ENCODE measurements around the gene HARBI1. TPM values are rescaled to one million over a fixed set of nuclear protein-coding genes. Genes with fewer than 3 reads are reported as not detected.
"Not testable (repeated sequence)": the region's sequence is repeated elsewhere in the genome, so short reads cannot be mapped to it uniquely, and the experiment has no call there.

The HARBI1 gene
- total RNA-seq, 1 donor from 2014 or later = 5.0 TPM

DNA sequence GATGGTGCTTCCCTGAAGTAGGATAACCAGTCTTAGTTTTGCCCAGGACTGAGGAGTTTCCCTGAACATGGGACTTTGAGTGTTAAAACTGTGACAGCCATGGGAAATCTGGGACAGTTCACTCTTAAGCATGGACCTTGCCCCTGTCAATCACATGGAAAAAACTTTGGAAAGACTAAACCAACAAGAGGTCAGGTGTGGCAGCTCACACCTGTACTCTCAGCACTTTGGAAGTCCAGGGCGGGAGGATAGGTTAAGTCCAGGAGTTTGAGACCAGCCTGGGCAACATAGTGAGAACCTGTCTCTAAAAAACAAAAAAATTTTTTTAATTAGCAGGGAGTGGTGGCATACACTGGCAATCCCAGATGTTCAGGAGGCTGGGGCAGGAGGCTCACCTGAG is 19.9 kb downstream of the HARBI1 start:
- no peak for DNase-seq (ENCODE audit: low read depth in 2 of 2)

DNA sequence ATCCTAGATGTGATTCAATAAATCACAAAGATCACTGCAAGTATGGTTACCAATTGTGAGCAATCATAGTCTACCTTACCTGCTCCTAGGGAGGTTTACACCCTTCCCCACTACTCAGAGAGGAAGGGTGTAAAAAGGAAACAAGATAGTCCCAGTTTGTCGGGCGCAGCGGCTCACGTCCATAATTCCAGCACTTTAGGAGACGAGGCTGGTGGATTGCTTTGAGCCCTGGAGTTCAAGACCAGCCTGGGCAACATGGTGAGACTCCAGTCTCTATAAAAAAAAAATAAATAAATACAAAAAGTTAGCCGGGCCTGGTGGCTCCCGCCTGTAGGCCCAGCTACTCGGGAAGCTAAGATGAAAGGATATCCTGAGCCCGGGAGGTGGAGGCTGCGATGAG is 22.2 kb downstream of the HARBI1 start:
- no peak for DNase-seq (ENCODE audit: low read depth in 2 of 2)

DNA sequence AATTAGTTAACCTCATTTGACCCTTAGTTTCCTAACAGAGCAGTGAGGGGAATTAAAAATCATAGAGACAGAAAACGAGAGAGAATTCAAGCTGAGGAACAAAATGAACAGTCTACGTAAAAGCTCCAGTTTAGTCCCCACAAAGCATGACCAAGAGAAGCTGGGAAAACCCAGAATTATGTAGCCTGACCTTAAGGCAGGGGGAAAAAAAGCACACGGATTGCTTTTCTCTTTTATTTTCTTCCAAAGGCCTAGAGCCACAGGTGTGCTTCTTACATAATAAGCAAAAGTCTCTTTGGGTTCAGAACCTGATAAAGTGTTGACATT is 22.7 kb downstream of the HARBI1 start:
- no peak for DNase-seq (ENCODE audit: low read depth in 2 of 2)

DNA sequence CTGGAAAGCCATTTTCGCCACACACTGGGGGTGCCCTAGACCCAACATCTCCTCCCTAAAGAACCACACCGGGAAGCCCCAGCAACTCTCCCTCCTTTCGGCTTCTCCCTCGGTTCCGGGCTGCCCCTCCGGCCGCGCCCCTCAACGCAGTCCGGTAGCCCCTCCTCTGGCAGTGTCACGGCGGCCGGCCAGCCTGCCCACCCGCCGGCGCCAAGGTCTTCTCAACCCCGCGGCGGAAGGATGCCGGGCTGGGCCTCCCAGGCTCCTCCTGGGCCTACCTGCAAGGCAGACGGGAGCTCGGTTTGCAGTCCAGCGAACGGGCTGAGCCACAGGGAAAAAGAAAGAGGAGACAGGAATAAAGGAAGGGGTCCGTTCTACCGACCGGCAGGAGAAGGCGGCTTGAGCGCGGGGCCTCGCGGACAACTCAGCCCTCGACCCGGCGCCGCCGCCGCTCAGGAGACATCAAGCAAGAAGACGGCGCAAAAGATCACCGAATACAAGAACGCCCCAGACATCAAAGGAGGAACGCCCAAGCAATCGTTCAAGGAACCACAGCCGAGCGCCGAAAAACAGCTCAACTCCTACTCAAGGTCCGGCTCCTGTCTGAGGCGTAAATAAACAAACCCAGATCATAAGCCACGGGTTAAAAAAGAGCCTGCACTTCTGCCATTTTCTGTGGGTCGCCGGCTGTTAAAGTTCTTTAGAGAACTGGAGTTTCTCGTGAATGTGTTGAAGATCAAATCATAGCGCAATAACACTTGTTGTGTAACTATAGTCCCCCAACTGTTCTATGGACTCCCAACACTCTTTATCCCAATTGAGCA is 23.3 kb downstream of the HARBI1 start, which contains the start of gene AMBRA1:
Gene AMBRA1 (minus strand): TSS at position 474 of the 824 bp plus-strand sequence. CDS start 45,643 bp downstream, outside the sequence.
- DNase-seq (ENCODE audit: low read depth in 2 of 2) = peak; percentile 86 to 94

DNA sequence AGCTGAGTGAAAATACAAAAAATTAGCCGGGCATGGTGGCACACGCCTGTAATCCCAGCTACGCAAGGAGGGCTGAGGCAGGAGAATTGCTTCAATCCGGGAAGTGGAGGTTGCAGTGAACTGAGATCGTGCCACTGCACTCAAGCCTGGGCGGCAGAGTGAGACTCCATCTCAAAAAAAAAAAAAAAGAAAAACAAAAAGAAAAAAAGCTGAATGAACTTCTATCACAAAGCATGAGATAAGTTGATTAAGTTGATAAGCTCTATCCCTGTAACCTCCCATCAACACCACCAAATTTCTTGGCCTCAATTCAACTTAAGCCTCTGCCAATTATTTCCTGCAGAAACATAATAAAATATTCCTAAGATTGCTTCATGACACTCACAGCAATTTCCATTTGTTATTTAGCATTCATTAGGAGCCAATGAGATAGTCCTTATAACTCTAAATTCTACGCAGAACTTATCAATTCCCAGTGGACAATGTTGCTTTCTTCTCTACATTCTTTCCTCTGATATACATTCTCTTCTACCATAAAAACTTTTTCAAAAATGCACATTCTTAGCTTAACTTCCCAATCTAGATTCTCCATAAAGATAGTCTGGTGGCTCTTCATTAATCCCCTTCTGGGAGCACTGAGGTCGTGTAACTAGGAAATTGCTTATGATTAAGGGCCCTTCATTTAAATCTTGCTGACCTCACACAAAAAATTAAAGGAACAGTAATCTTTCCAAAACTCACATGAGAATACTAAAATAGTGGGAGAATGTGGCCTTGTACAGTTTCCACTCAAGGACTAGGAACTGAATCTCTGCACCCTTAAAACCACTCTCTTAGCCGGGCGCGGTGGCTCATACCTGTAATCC is 26.1 kb downstream of the HARBI1 start:
- DNase-seq (ENCODE audit: low read depth in 2 of 2) = peak; percentile 14 to 31

DNA sequence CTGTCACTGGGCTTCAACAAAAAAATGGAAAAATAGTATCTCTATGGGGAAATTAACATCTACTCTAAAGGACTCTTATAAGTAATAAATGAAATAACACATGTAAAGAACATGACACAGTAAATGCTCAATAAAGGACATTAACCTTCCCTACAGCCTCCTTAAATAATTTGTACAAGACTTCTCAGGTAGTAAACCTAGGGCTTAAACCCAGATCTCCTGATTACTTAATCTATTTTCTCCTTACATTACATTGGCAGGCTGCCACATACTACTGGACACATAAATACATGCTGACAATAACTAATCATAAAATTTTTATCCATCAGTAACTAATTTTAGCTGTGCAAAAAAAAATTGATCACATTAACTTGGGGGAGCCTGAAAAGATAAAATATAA is 28.1 kb downstream of the HARBI1 start:
- no peak for DNase-seq (ENCODE audit: low read depth in 2 of 2)

DNA sequence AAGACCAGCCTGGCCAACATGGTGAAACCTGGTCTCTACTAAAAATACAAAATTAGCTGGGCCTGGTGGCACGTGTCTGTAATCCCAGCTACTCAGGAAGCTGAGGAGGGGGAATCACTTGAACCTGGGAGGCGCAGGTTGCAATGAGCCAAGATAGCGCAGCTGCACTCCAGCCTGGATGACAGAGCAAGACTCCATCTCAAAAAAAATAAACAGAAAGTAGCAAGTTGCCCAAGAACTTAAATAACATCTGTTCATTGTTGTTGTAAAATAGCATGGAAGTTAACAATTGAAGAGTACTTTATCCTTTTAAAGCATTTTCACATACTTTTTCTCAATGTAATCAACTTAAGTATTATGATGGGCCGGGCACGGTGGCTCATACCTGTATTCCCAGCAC is 28.9 kb downstream of the HARBI1 start:
- DNase-seq (ENCODE audit: low read depth in 2 of 2) = no peak

DNA sequence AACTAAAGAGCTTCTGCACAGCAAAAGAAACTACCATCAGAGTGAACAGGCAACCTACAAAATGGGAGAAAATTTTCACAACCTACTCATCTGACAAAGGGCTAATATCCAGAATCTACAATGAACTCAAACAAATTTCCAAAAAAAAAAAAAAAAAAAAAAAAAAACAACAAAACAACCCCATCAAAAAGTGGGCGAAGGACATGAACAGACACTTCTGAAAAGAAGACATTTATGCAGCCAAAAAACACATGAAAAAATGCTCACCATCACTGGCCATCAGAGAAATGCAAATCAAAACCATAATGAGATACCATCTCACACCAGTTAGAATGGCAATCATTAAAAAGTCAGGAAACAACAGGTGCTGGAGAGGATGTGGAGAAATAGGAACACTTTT is 33.5 kb downstream of the HARBI1 start:
- DNase-seq (ENCODE audit: low read depth in 2 of 2) = not testable (repeated sequence)

DNA sequence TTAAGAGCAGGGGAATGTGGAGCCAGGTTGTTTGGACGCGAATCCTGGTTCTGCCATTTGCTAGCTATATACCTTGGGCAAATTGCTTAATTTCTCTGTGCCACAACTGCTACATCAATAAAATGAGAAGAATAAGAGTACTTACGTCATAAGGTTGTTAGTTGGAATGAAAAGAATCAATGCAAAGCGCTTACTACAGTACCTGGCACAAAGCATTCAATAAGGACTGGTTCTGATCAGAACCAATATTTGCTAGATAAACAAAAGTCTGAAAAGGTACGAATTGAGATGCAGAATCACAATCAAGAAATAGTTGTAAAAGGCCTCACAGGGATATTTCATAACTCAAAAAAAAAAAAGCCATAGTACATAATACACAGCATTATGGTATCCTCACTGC is 34.4 kb downstream of the HARBI1 start:
- DNase-seq (ENCODE audit: low read depth in 2 of 2) = no peak

DNA sequence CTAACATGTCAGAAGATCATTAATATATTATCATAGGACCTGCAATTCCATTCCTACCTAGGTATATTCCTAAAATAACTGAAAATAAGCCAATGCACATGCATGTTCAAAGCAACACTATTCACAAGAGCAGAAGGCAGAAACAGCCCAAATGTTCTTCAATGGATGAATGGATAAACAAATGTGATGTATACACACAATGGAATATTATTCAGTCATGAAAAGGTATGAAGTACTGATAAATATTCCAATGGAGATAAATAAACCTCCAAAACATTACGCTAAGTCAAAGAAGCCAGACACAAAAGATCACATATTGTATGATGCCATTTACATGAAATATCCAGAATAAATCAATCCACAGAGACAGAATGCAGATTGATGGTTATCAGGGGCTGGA is 40.0 kb downstream of the HARBI1 start:
- no peak for DNase-seq (ENCODE audit: low read depth in 2 of 2)

DNA sequence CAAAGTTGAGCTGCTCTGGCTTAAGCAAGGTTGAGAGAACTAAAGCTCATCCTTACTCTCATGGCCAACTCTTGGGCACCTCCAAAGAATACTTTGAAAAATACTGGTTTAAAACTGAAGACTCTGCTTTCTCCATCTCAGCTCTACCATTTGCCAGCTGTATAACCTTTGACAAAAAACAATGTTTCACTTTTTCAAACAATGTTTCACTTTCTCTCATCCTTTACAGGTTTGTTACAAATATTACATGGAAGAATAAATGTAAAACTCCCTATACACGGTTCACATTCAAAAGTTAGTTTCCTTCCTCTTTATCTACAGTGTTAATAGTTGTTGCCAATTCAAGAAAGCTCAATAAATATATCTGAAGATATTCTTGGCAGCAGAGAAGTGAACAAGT is 42.4 kb downstream of the HARBI1 start:
- no peak for DNase-seq (ENCODE audit: low read depth in 2 of 2)

DNA sequence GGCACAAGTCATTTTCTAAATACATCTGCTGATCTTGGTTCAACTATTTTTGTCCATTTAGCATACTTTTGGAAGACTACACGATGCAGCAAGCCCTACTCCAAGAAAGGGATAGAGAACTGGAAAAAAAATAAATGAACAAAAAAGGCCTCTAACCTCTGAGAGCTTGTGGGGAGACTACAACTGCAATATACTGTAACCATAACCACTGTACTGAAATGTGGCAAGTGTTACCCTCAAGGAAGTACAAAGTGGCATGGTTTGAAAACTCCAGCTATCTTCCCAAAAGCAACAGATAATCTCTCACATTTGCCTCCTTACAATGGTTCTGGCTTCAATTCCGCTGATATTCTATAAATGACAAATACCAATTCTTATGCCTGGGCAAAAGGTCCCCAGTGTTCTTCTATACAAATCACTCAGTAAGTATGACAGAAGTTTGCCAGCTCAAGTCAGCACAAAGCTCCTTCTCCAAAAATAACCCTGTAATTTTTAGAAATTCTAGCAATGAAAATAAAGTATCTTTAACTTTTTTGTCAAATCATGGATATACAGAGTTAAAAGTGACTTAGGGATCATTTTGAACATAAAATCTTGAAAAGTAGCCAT is 46.1 kb downstream of the HARBI1 start:
- DNase-seq (ENCODE audit: low read depth in 2 of 2) = no peak

DNA sequence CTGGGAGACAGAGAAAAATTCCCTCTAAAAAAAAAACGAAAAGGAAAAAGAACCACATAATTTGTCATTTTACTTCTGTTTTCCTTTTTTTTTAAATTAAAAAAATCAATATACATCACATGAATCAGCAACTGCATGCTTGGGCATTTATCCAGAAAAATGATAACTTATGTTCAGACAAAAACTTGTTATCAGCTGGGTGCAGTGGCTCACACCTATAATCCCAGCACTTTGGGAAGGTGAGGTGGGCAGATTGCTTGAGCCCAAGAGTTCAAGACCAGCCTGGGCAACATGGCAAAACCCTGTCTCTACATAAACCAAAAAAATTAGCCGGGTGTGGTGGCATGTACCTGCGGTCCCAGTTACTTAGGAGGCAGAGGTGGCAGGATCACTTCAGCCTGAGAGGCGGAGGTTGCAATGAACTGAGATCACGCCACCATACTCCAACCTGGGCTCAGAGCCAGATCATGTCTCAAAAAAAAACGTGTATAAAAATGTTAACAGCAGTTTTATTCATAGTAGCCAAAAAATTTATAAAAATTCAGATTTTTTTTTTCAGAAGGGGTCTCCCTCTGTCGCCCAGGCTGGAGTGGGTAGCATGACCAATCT is 51.7 kb downstream of the HARBI1 start:
- no peak for DNase-seq (ENCODE audit: low read depth in 2 of 2)

DNA sequence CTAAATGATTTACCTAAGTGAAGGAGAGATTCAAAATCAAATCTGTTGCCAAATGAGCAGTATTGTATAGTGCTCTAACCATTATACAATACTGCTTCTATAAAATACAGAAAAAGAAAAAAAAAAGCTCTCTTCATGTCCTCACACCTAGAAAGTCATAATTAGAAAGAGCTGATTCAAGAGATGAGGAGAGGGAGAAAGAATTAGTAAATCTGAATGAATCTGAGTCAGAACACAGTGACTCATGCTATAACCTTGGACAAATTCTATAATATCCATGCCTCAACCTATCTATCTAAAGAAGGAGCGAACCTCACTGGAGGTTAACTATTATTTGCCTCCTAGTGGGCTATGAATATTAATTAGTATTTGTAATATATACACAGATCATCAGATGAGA is 52.6 kb downstream of the HARBI1 start:
- peak in 1 of 2 donors; percentile 26 for DNase-seq (ENCODE audit: low read depth in 2 of 2)

DNA sequence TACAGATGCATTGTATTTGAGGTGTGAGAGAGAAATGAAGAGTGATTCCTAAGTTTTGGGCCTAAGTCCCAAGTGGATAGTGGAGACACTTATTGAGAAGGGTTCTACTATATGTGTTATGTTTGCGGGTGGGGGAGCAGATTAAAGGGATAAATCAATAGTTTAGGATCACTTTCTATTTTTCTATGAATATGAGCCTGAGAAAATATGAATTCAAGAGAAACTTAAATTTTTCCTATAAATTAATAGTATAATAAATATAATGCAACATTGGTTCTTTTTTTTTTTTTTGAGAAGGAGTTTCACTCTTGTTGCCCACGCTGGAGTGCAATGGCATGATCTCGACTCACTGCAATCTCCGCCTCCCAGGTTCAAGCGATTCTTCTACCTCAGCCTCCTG is 54.5 kb downstream of the HARBI1 start:
- DNase-seq (ENCODE audit: low read depth in 2 of 2) = no peak

DNA sequence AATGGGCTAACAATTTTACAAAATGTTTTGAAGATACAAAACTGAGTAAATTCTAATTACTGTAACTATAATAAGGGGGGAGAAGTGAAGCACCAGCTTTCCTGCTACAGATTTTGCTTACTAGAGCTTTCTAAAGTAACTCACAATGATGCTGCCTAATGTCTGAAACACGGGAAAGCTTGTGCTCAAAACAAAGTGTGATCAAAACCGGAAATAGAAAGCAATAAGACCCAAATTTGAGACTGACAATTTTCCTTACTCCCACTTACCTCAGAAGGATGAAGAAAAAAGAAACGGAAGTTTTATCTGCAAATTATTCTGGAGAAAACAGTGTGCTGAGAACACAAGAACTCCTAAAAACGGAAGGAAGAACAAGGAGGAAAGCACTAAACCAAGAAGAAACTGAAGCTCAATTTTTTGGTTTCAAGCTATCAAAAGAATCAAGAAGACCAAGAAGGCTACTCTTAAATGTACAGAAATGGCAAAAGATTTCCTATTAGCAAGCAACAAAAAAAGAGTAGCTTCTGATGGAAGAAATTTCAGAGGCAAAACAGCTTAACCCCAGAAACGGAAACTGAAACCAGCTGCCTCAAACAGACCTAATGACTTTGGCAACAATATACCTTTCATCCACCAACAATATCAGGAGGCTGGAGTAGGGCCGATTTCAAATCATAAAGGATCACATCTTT is 56.6 kb downstream of the HARBI1 start:
- DNase-seq (ENCODE audit: low read depth in 2 of 2) = peak; percentile 68 to 75

DNA sequence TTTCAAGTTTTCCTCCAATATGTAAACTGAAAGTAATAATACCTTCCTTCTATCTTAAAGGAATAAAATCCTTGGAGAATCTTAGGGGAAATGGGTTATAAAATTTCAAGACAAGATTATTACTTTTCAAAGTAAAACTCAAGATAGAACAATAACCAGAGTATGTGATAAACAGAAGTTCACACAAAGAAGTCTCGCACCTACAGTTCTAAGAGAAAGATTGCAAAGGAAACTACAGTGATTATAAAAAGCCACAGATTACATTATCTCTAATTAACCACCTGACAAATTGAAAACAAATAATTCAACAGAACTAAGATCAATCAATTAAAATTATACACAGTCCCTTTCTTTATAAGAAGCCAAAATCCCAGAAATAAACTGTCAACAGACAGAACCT is 57.2 kb downstream of the HARBI1 start:
- no peak for DNase-seq (ENCODE audit: low read depth in 2 of 2)

DNA sequence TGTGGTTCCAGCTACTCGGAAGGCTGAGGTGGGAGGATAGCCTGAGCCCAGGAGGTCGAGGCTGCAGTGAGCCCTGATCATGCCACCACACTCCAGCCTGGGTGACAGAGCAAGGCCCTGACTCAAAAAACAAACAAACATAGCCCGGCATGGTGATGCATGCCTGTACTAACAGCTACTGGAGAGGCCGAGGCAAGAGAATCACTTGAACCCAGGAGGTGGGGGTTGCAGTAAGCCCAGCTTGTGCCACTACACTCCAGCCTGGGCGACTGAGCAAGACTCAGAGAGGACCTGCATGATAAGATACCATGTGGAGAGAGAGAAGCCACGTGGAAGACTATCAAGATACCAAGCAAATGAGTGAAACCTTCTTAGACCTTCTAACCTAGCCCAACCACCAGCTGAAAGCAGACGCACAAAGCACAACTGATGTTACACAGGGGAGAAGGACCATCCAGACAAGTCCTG is 59.3 kb downstream of the HARBI1 start:
- peak in 1 of 2 donors; percentile 43 for DNase-seq (ENCODE audit: low read depth in 2 of 2)

DNA sequence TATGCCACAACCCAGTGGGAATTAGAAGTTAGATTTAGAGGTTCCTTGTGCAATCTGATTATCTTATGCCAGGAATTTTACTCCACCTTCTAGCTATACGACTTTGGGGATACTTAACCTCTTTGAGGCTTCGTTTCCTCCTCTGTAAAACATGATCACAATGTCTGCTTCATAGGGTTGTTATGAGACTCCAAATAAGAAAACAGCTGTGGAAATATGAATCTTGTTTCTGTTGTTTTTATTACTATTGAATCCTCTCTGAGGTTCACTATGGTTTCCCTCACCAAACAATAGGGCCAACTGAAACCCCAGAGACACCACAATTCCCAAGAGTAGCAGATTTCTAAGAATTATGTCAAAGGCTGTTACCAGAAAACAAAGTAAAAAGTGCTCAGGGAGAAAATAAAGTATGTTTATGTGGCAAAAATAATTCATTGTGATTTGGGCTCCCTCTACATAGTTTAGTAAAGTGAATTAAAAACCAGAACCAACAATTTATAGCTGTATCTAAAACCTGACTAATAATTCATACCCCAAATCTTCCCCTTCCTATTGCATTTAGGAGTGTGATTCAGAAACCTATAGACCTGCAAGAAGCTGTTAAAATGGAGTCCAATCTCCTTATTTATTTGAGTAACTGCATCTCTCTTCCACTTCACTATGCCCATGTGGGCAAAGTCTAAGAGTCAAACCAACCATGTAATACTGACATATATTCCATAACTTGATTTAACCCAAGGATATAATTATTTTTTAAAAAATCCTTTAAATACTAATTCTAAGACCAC is 61.6 kb downstream of the HARBI1 start:
- peak; percentile 7 to 8 for DNase-seq (ENCODE audit: low read depth in 2 of 2)

All from lung microvascular endothelial cell (primary cell).